Neuronal stem cell (in vitro differentiated cells): Measurements from ENCODE around the gene SPRN.
A peak's percentile ranks its signal among the peaks of the same experiment; 100 is the strongest.

Experiments
- DNase-seq: peaks from one replicate; pipeline ENCODE4 v3.0.0-alpha.2; 2013; ENCODE audit warnings: low spot score
- H2AFZ ChIP-seq: one replicate; pipeline ENCODE4 v1.6.1; 2013; ENCODE audit warnings: mild to moderate bottlenecking, low read length, inconsistent platforms
- H2AK5ac ChIP-seq: 2 replicates; pipeline ENCODE4 v1.6.1; 2013; ENCODE audit warnings: low read depth, mild to moderate bottlenecking, inconsistent platforms, low read length, moderate library complexity, mixed read lengths
- H2BK120ac ChIP-seq: 2 replicates; pipeline ENCODE4 v1.6.1; 2013; ENCODE audit warnings: low read depth, mild to moderate bottlenecking, inconsistent platforms, low read length, moderate library complexity, mixed read lengths
- H2BK12ac ChIP-seq: one replicate; pipeline ENCODE4 v1.6.1; 2013; ENCODE audit warnings: low read length, inconsistent platforms
- H2BK15ac ChIP-seq: 2 replicates; pipeline ENCODE4 v1.6.1; 2013; ENCODE audit warnings: mild to moderate bottlenecking, low read length, inconsistent platforms, mixed read lengths
- H2BK5ac ChIP-seq: one replicate; pipeline ENCODE4 v1.6.1; 2013; ENCODE audit warnings: inconsistent platforms, mild to moderate bottlenecking, low read length, moderate library complexity
- H3K14ac ChIP-seq: one replicate; pipeline ENCODE4 v1.6.1; 2013; ENCODE audit warnings: low read length, inconsistent platforms
- H3K18ac ChIP-seq: 2 replicates; pipeline ENCODE4 v1.6.1; 2013; ENCODE audit warnings: low read length, inconsistent platforms
- H3K23ac ChIP-seq: 2 replicates; pipeline ENCODE4 v1.6.1; 2013; ENCODE audit warnings: low read depth, mild to moderate bottlenecking, mixed read lengths, low read length, inconsistent platforms; ENCODE audit not compliant: poor library complexity
- H3K27ac ChIP-seq: replicated peaks from 3 replicates; pipeline ENCODE4 v1.5.1; 2013; ENCODE audit warnings: low read length, inconsistent platforms
- H3K27me3 ChIP-seq, 3 experiments: 2 replicates each; pipeline ENCODE4 v1.6.1; 2013; ENCODE audit warnings: low read length in 3 of 3, mild to moderate bottlenecking in 2 of 3, inconsistent platforms in 1 of 3, low read depth in 1 of 3, mixed read lengths in 1 of 3, moderate library complexity in 1 of 3; ENCODE audit not compliant: control insufficient read depth in 3 of 3, insufficient read depth in 3 of 3
- H3K36me3 ChIP-seq, 2 donors: replicated peaks in 1 of 2; 2 replicates each; pipeline ENCODE4 v1.6.1; 2013; ENCODE audit warnings: low read length in 2 of 2; ENCODE audit not compliant: control insufficient read depth in 2 of 2, insufficient read depth in 2 of 2
- H3K4ac ChIP-seq: 2 replicates; pipeline ENCODE4 v1.6.1; 2013; ENCODE audit warnings: inconsistent platforms, mild to moderate bottlenecking, low read length, moderate library complexity
- H3K4me1 ChIP-seq, 2 donors: 1 replicate in 1 of 2; 2 replicates in 1 of 2; pipeline ENCODE4 v1.6.1; 2013; ENCODE audit warnings: low read length in 2 of 2, low read depth in 1 of 2; ENCODE audit not compliant: control insufficient read depth in 2 of 2, insufficient read depth in 1 of 2
- H3K4me2 ChIP-seq: one replicate; pipeline ENCODE4 v1.6.1; 2013; ENCODE audit warnings: mild to moderate bottlenecking, low read length, inconsistent platforms; ENCODE audit not compliant: insufficient read depth, poor library complexity, severe bottlenecking
- H3K4me3 ChIP-seq, 2 donors: 2 replicates each; pipeline ENCODE4 v1.5.1; 2013; ENCODE audit warnings: low read length in 2 of 2, mild to moderate bottlenecking in 2 of 2, inconsistent platforms in 1 of 2, moderate library complexity in 1 of 2
- H3K79me1 ChIP-seq: one replicate; pipeline ENCODE4 v1.6.1; 2013; ENCODE audit warnings: low read depth, mild to moderate bottlenecking, inconsistent platforms, low read length, moderate library complexity
- H3K9ac ChIP-seq: one replicate; pipeline ENCODE4 v1.6.1; 2013; ENCODE audit warnings: mild to moderate bottlenecking, low read depth, low read length, inconsistent platforms; ENCODE audit not compliant: poor library complexity
- H3K9me3 ChIP-seq, 2 donors: replicated peaks in 1 of 2; 2 replicates each; pipeline versions ENCODE3 to v1.6.1; 2013; ENCODE audit warnings: low read length in 2 of 2, mild to moderate bottlenecking in 2 of 2, inconsistent platforms in 1 of 2, low read depth in 1 of 2, mixed read lengths in 1 of 2, moderate library complexity in 1 of 2; ENCODE audit not compliant: control insufficient read depth in 2 of 2, insufficient read depth in 1 of 2
- H4K8ac ChIP-seq: one replicate; pipeline ENCODE4 v1.6.1; 2013; ENCODE audit warnings: low read depth, mild to moderate bottlenecking, inconsistent platforms, low read length, moderate library complexity
- H4K91ac ChIP-seq: one replicate; pipeline ENCODE4 v1.6.1; 2013; ENCODE audit warnings: low read length, low read depth, mild to moderate bottlenecking, inconsistent platforms; ENCODE audit not compliant: poor library complexity
- WGBS, 2 donors: extraction: QIAGEN DNeasy Blood & Tissue Kit; methylation state at CpG; one replicate each; pipeline ENCODE4 v1.1.7; 2013; ENCODE audit warnings: missing lambda C conversion rate in 2 of 2, mixed read lengths in 1 of 2; ENCODE audit not compliant: insufficient read length in 2 of 2, insufficient replicate concordance in 1 of 2; ENCODE audit errors: extremely low coverage in 2 of 2; 5-methylcytosine and 5-hydroxymethylcytosine counted together

The SPRN gene

DNA sequence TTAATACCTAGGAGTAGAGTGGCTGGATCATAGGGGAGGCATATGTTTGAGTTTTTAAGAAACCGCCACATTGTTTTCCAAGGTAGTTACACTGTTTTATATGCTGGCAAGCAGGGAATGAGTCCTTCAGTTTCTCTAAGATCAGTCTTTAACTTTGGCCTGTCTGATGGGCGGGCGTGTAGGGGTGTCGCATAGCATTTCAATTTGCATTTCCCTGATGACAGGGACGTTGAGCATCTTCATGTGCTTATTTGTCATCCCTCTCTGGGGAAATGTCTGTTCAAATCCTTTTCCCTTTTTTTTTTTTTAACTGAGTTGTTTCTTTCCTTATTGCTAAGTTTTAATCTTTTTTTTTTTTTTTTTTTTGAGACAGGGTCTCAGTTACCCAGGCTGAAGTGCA is 20.6 kb downstream of the SPRN start:
- Histone ChIP-seq H2AK5ac (no peak overlapping the region), H3K4me3 (no peak overlapping the region), H3K79me1 (peaks cover 10% of the 10 kb centered on the region), H2AFZ (no peak overlapping the region), H2BK120ac (no peak overlapping the region), H4K8ac (no peak overlapping the region), H3K14ac (no peak overlapping the region), H3K27ac (no peak overlapping the region), H3K4ac (no peak overlapping the region), H3K9ac (no peak overlapping the region), H3K4me1 (no peaks in the 10 kb centered on the region), H3K23ac (no peak overlapping the region), H3K9me3 (peaks cover 0 to 14% of the 10 kb centered on the region in 2 donors), H2BK12ac (no peak overlapping the region), H3K36me3 (peaks cover 27 to 97% of the 10 kb centered on the region in 2 donors), H2BK5ac (no peak overlapping the region), H2BK15ac (no peak overlapping the region), H3K18ac (no peak overlapping the region), H4K91ac (no peak overlapping the region), H3K27me3 (peaks cover 0 to 2% (median 0%) of the 10 kb centered on the region in 3 experiments), H3K4me2 (no peak overlapping the region)
- no CpG with 5 or more reads among the region's 5 CpGs for WGBS, 2 donors
- DNase-seq = no peak

DNA sequence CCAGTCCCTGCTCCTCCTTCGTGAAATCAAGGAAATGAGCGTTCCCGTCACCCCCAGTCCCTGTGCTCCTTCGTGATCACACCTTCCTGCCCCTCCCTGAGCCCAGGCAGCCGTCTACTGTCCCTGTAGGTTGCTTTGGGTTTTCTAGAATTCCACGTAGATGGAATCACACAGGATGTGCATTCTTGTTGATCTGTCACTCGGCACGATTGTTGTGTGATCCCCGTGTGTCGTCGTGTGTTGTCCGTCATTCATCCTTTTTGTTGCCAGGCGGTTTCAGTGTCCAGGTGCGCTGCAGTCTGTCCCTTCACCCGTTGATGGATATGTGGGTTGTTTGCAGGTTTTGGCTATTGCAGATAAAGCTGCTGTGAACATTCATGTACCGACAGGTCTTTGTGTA is 21.1 kb downstream of the SPRN start:
- H4K91ac ChIP-seq = no peak overlapping the region
- H2BK12ac ChIP-seq = no peak overlapping the region
- no CpG with 5 or more reads among the region's 16 CpGs for WGBS, 2 donors
- no peak overlapping the region for H2BK15ac ChIP-seq
- peaks cover 30 to 97% of the 10 kb centered on the region in 2 donors for H3K36me3 ChIP-seq
- H2AFZ ChIP-seq = no peak overlapping the region
- H3K79me1 ChIP-seq = peaks cover 10% of the 10 kb centered on the region
- H3K18ac ChIP-seq = no peak overlapping the region
- no peak overlapping the region for H3K4me3 ChIP-seq
- no peak overlapping the region for H3K4me2 ChIP-seq
- peaks cover 0 to 10% of the 10 kb centered on the region in 2 donors for H3K9me3 ChIP-seq
- H2BK5ac ChIP-seq = no peak overlapping the region
- no peak overlapping the region for H3K9ac ChIP-seq
- H2AK5ac ChIP-seq = no peak overlapping the region
- no peak for DNase-seq
- H3K14ac ChIP-seq = no peak overlapping the region
- H3K27me3 ChIP-seq = peaks cover 0 to 2% (median 0%) of the 10 kb centered on the region in 3 experiments
- no peak overlapping the region for H3K4ac ChIP-seq
- no peak overlapping the region for H4K8ac ChIP-seq
- no peak overlapping the region for H3K23ac ChIP-seq
- H3K4me1 ChIP-seq = no peaks in the 10 kb centered on the region
- H2BK120ac ChIP-seq = no peak overlapping the region
- H3K27ac ChIP-seq = no peak overlapping the region

- Histone ChIP-seq H4K91ac (no peak overlapping the region), H2BK120ac (no peak overlapping the region), H3K18ac (no peak overlapping the region), H2BK5ac (no peak overlapping the region), H2AFZ (no peak overlapping the region), H3K4ac (no peak overlapping the region), H3K14ac (peak overlapping the region; percentile 51), H3K4me3 (no peak overlapping the region), H2BK12ac (no peak overlapping the region), H4K8ac (no peak overlapping the region), H3K36me3 (peaks cover 34 to 95% of the 10 kb centered on the region in 2 donors), H3K4me1 (no peaks in the 10 kb centered on the region), H3K79me1 (peaks cover 12% of the 10 kb centered on the region), H3K4me2 (no peak overlapping the region), H3K9me3 (peaks cover 0 to 4% of the 10 kb centered on the region in 2 donors), H3K23ac (peak overlapping the region; percentile 77), H3K27me3 (peaks cover 0 to 2% (median 0%) of the 10 kb centered on the region in 3 experiments), H2AK5ac (no peak overlapping the region), H3K27ac (no peak overlapping the region), H2BK15ac (no peak overlapping the region), H3K9ac (no peak overlapping the region)
- no CpG with 5 or more reads among the region's 21 CpGs for WGBS, 2 donors
- no peak for DNase-seq
Observed at GRCh38 chr10:133401981-133402725, 22.3 kb downstream of the SPRN start.

DNA sequence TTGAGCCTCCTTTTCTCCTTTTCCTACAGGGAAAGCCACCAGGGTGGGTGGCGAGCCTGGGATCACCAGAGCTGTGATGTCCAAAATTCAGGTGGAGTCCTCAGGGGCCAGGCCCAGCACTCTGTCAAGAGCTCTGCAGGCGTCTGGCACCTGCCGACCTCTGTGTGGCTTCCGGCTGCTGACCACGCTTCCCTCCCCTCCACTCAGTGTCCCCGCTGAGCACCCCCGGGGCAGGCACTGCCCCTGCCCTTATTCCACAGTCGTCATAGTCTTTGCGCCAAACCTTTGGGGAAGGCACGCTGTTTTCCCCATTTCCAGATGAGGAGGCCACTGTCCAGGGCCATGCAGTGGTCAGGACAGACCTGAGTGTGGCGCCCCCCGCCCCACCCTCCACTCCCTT is 22.9 kb downstream of the SPRN start:
- Histone ChIP-seq H2BK5ac (no peak overlapping the region), H3K14ac (no peak overlapping the region), H4K8ac (no peak overlapping the region), H3K79me1 (peaks cover 12% of the 10 kb centered on the region), H3K4ac (no peak overlapping the region), H3K36me3 (peaks cover 34 to 95% of the 10 kb centered on the region in 2 donors), H3K27ac (no peak overlapping the region), H3K27me3 (peaks cover 0 to 2% (median 0%) of the 10 kb centered on the region in 3 experiments), H3K4me1 (no peaks in the 10 kb centered on the region), H3K9me3 (no peaks in the 10 kb centered on the region), H2BK15ac (no peak overlapping the region), H3K4me3 (no peak overlapping the region), H2BK120ac (no peak overlapping the region), H3K9ac (no peak overlapping the region), H3K18ac (no peak overlapping the region), H2BK12ac (no peak overlapping the region), H4K91ac (no peak overlapping the region), H2AFZ (no peak overlapping the region), H2AK5ac (no peak overlapping the region), H3K23ac (peak overlapping the region; percentile 14), H3K4me2 (no peak overlapping the region)
- DNase-seq = no peak
- WGBS, 2 donors = no CpG with 5 or more reads among the region's 12 CpGs
